Vagina (tissue), 2 donors: ENCODE data around the gene B3GNT2. TPM values are rescaled to one million over a fixed set of nuclear protein-coding genes. Genes with fewer than 3 reads are reported as not detected.
"Not testable (repeated sequence)": the region's sequence is repeated elsewhere in the genome, so short reads cannot be mapped to it uniquely, and the experiment has no call there.

Source experiments
- DNase-seq, 2 donors: peaks; one replicate each; pipeline ENCODE4 v3.0.0-alpha.2; 2017; ENCODE audit errors: extremely low spot score in 2 of 2
- H3K27ac ChIP-seq: fragments of 200-600 bp; sonication (generic); one replicate; pipeline ENCODE4 v1.5.1; 2019
- H3K27me3 ChIP-seq: fragments of 200-600 bp; sonication (generic); one replicate; pipeline ENCODE4 v1.5.1; 2019
- H3K36me3 ChIP-seq, 2 donors: fragments of 200-600 bp; sonication (generic); one replicate each; pipeline ENCODE4 v1.5.1; 2017 to 2019
- H3K4me1 ChIP-seq: fragments of 200-600 bp; sonication (generic); one replicate; pipeline ENCODE4 v1.5.1; 2019
- H3K4me3 ChIP-seq, 2 donors: fragments of 200-600 bp; sonication (generic); 1 replicate in 1 of 2; 2 replicates in 1 of 2; pipeline ENCODE4 v1.5.1; 2016 to 2019
- H3K9me3 ChIP-seq: fragments of 200-600 bp; sonication (generic); one replicate; pipeline ENCODE4 v1.5.1; 2019
- CTCF ChIP-seq, 3 experiments: fragments of 450-650 bp in 2 of 3; fragments of 200-600 bp in 1 of 3; sonication (generic) in 1 of 3; IDR thresholded peaks; one replicate each; pipeline ENCODE4 v1.5.1; 2017 to 2019; ENCODE audit warnings: antibody characterized with exemption in 3 of 3, mild to moderate bottlenecking in 2 of 3, moderate library complexity in 2 of 3
- POLR2A ChIP-seq, 2 donors: fragments of 450-650 bp; IDR thresholded peaks; one replicate each; pipeline ENCODE4 v1.6.1; 2017; ENCODE audit warnings: antibody characterized with exemption in 2 of 2, mild to moderate bottlenecking in 2 of 2, moderate library complexity in 2 of 2
- POLR2AphosphoS5 ChIP-seq, 2 donors: sonication (generic); formaldehyde crosslinking; IDR thresholded peaks; one replicate each; pipeline ENCODE4 v1.9.0; 2017; ENCODE audit warnings: antibody characterized with exemption in 2 of 2, mild to moderate bottlenecking in 2 of 2, low read depth in 1 of 2; ENCODE audit not compliant: insufficient read depth in 1 of 2
- intact Hi-C: fragments of 100-400 bp; cut with DNase I; formaldehyde crosslinking; loops from one replicate; pipeline ENCODE4 v1.15.1; 2023
- total RNA-seq: library from RNA; depleted of rRNA; stranded (reverse); fragments of >200 nt; gene quantifications from one replicate; pipeline ENCODE4 v1.2.3, GENCODE V29; 2016

Gene B3GNT2, protein sequence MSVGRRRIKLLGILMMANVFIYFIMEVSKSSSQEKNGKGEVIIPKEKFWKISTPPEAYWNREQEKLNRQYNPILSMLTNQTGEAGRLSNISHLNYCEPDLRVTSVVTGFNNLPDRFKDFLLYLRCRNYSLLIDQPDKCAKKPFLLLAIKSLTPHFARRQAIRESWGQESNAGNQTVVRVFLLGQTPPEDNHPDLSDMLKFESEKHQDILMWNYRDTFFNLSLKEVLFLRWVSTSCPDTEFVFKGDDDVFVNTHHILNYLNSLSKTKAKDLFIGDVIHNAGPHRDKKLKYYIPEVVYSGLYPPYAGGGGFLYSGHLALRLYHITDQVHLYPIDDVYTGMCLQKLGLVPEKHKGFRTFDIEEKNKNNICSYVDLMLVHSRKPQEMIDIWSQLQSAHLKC
- total RNA-seq = 18.9 TPM

DNA sequence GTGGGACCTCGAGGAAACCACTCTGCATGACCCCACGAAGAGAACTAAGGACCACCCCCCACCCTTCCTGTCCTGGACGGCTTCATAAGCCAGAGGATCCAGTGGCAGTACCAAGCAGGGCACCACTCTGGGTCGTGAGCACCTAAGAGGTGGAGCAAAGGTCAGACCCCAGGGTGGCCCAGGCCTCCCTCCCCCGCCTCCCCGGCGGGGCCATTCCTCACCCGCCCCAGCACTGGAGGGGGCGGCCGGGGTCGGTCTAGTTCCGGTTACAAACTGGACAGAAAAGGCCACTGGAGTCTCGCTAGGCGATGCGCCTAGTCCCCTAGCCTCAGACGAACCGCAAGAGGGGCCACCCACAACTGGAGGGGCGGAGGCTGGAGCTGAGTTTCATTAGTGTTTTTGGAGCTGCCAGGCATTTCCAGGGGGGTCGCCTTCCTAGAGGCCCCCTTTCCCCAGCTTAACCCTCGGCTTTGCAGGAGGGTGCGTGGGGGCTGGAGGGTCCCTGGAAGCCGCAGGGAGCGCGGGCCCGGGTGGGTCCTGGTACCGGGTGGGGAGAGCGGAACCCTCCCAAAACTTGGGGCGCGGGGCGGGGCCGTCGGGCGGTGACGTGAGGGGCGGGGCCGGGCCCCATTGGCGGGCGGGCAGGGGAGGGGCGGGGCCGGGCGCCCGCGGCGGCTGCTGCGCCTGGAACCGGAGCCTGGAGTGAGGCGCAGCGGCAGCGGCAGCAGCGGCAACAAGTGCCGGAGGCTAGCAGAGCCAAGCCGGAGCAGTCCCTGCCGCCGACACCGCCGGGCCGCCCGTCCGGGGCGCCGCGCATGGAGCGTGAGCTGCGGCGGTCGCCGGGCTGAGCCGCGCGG, at the start of gene B3GNT2:
B3GNT2 (plus strand) TSS at position 695 of the 857 bp plus-strand sequence. CDS start 26,106 bp downstream, outside the sequence.
- no peak for DNase-seq
- peak in 1 of 2 donors; percentile 76 for TF ChIP-seq POLR2AphosphoS5 (IDR thresholded peaks at IDR 0.05; ENCODE audit: insufficient read depth in 1 of 2, low read depth in 1 of 2)
- TF ChIP-seq CTCF (IDR thresholded peaks at IDR 0.05) = no peak
- TF ChIP-seq POLR2A (IDR thresholded peaks at IDR 0.05) = peak in 1 of 2 donors; percentile 67
- peaks cover 38% of the 10 kb centered on the region for H3K4me1 ChIP-seq
- H3K9me3 ChIP-seq = no peaks in the 10 kb centered on the region
- H3K27ac ChIP-seq = peak within 1 kb of the TSS; percentile 97
- intact Hi-C loops = loop anchor here (5.0 kb wide), 2 partner anchors 273 to 572 kb away; no protein-coding TSS in a partner anchor
- no peaks in the 10 kb centered on the region for H3K36me3 ChIP-seq
- peak within 1 kb of the TSS; percentile 93 to 94 for H3K4me3 ChIP-seq
- no peaks in the 10 kb centered on the region for H3K27me3 ChIP-seq

- H3K9me3 ChIP-seq, H3K27me3 ChIP-seq, H3K27ac ChIP-seq, H3K36me3 ChIP-seq, H3K4me1 ChIP-seq, DNase-seq, intact Hi-C loops, H3K4me3 ChIP-seq: not testable (repeated sequence)
Measured at GRCh38 chr2:62146790-62147189, 49.1 kb upstream of the B3GNT2 start.

DNA sequence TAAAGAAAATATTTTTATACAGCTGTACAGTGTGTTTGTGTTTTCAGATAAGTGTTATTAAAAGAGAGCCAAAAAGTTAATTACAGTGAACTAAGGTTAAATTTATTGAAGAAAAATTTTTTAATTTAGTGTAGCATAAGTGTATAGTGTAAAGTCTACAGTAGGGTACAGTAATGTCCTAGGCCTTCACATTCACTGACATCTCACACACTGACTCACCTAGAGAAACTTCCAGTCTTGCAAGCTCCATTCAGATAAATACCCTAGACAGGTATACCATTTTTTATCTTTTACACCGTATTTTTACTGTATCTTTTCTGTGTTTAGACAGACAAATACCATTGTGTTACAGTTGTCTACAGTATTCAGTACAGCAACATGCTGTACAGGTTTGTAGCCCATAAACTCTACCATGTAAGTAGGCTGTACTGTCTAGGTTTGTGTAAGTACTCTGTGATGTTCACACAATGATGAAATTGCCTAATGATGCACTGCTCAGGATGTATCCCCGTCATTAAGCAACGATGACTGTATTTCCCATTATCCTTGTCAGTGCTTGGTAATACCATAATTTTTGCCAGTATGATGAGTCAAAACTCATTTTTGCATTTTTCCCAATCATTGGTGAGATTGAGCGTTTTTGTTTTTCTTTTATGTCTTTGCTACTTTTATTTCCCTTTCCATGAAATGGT, 48.2 kb upstream of the B3GNT2 start:
- no peak for DNase-seq
- Histone ChIP-seq H3K27me3 (no peaks in the 10 kb centered on the region), H3K27ac (no peak overlapping the region), H3K9me3 (no peaks in the 10 kb centered on the region), H3K36me3 (no peaks in the 10 kb centered on the region), H3K4me3 (no peak overlapping the region), H3K4me1 (peaks cover 9% of the 10 kb centered on the region)
- intact Hi-C loops = no loop called here
- no peak for TF ChIP-seq CTCF (IDR thresholded peaks at IDR 0.05)
- no peak for TF ChIP-seq POLR2A (IDR thresholded peaks at IDR 0.05)
- TF ChIP-seq POLR2AphosphoS5 (IDR thresholded peaks at IDR 0.05; ENCODE audit: insufficient read depth in 1 of 2, low read depth in 1 of 2) = no peak

GRCh38 chr2:62149708-62150107, 46.2 kb upstream of the B3GNT2 start:
- Histone ChIP-seq H3K27ac (no peak overlapping the region), H3K4me3 (no peak overlapping the region), H3K27me3 (no peaks in the 10 kb centered on the region), H3K4me1 (peaks cover 9% of the 10 kb centered on the region), H3K9me3 (no peaks in the 10 kb centered on the region), H3K36me3 (no peaks in the 10 kb centered on the region)
- TF ChIP-seq POLR2AphosphoS5 (IDR thresholded peaks at IDR 0.05; ENCODE audit: insufficient read depth in 1 of 2, low read depth in 1 of 2) (no peak), CTCF (IDR thresholded peaks at IDR 0.05) (no peak), POLR2A (IDR thresholded peaks at IDR 0.05) (no peak)
- intact Hi-C loops = no loop called here
- DNase-seq = no peak

DNA sequence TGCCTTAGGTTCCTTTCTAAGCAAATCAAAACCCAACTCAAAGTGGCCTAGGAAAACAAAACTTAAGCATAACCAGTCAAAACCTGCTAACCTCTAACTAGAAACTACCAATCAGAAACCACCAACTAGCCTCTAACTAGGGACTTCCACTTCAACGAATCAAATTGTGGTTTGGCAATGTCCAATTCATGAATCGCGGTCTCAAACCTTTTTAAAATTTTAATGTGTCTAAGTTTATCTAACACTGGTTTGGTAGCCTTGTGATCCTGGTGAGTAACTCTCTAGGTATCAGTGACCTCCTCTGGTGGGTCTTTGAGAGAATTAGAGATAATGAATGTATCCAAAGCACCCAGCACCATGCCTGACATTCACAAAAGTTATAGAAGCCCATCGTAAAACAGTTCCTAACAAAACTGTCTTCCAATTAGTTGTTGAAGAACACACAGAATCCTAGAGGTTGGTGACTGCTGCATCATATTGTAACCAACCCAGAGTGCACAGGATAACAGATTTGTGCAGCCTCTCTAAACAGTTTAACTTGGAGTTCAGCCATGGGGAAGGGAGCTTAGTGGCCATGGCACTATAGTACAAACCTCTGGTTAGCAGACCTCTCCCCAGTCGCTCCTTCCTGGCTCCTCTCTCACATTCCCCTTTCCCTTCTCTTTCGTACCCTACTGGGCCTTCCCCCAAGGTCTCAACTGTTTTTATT, 45.2 kb upstream of the B3GNT2 start:
- TF ChIP-seq CTCF (IDR thresholded peaks at IDR 0.05) = no peak
- TF ChIP-seq POLR2AphosphoS5 (IDR thresholded peaks at IDR 0.05; ENCODE audit: insufficient read depth in 1 of 2, low read depth in 1 of 2) = no peak
- TF ChIP-seq POLR2A (IDR thresholded peaks at IDR 0.05) = no peak
- intact Hi-C loops = no loop called here
- DNase-seq = no peak
- H3K9me3 ChIP-seq = no peaks in the 10 kb centered on the region
- no peak overlapping the region for H3K27ac ChIP-seq
- H3K4me3 ChIP-seq = no peak overlapping the region
- no peaks in the 10 kb centered on the region for H3K27me3 ChIP-seq
- no peaks in the 10 kb centered on the region for H3K36me3 ChIP-seq
- H3K4me1 ChIP-seq = peaks cover 9% of the 10 kb centered on the region
